GM13977 (cell line): ENCODE data around the gene METAP2.

Experiments used
- DNase-seq: peaks from one replicate; pipeline ENCODE4 v3.0.0; 2012; ENCODE audit warnings: low spot score
- in situ Hi-C: fragments of 300-500 bp; cut with MboI; formaldehyde crosslinking; loops from one replicate; pipeline ENCODE4 v1.12.0; 2022; ENCODE audit warnings: low sequenced_read_pairs, low pct_unique_long_range_greater_than_20kb, mixed read lengths, inconsistent platforms; ENCODE audit not compliant: unreplicated experiment
- TF ChIP-seq, protein P1 (sequence below): IDR thresholded peaks from 2 replicates; pipeline ENCODE4 v1.5.1; 2012; ENCODE audit warnings: mild to moderate bottlenecking, control low read depth; ENCODE audit not compliant: insufficient read depth; ENCODE audit errors: extremely low read depth, missing control alignments

Gene METAP2

DNA sequence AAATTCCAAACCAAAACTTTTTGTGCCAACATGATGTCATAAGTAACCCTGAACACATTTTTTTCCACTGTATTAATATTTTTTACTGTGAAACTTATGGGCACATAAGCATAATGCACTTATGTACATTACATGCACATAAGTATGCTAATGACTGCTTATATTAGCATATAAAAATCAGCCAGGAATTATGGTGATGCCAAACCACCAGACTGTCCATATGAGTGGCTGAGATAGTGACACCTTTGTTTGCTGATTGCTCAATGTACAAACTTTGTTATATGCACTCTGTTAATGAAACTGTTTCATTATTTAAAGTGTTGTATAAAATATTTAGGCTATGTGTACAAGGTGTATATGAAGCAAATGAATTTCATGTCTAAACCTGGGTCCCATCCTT, 45.0 kb downstream of the METAP2 start:
- TF ChIP-seq, protein P1, sequence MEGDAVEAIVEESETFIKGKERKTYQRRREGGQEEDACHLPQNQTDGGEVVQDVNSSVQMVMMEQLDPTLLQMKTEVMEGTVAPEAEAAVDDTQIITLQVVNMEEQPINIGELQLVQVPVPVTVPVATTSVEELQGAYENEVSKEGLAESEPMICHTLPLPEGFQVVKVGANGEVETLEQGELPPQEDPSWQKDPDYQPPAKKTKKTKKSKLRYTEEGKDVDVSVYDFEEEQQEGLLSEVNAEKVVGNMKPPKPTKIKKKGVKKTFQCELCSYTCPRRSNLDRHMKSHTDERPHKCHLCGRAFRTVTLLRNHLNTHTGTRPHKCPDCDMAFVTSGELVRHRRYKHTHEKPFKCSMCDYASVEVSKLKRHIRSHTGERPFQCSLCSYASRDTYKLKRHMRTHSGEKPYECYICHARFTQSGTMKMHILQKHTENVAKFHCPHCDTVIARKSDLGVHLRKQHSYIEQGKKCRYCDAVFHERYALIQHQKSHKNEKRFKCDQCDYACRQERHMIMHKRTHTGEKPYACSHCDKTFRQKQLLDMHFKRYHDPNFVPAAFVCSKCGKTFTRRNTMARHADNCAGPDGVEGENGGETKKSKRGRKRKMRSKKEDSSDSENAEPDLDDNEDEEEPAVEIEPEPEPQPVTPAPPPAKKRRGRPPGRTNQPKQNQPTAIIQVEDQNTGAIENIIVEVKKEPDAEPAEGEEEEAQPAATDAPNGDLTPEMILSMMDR = no peak
- in situ Hi-C loops = loop anchor here (25.0 kb wide), 1 partner anchor 407 kb away; no protein-coding TSS in a partner anchor
- no peak for DNase-seq

DNA sequence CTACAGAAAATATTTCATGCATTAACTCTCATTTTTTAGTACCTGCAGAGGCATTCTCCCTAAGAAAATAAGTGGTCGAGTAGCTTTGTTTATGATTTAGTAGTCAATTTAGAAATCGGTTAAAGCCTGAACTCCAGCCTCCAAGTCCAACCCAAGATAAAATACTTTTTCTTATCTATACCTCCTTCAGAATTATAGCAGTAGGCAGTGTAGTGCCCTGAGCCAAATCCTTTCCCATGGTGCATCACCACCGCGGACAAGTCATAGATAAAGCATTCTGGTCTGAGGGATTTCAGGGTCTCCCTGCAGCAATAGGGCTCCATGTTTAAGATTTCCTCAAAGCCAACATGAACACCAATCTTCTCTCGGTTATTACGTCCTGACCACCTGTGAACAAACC, 46.9 kb downstream of the METAP2 start:
- in situ Hi-C loops = loop anchor here (25.0 kb wide), 1 partner anchor 409 kb away; no protein-coding TSS in a partner anchor
- no peak for DNase-seq
- TF ChIP-seq, protein P1 = no peak

DNA sequence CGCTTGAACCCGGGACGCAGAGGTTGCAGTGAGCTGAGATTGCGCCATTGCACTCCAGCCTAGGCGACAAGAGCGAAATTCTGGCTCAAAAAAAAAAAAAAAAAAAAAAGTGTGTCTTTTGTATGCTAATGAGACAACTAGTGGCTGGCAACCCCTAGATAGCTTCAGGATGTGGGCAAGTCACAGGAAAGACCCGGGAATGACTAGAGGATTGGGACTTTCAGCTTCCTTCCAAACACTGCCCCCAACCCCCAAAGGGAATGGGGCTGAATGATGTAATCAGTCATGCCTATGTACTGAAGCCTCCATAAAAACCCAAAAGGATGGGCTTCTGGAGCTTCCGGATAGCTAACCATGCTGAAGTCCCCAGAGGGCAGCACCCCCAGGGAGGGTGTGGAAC, 48.7 kb downstream of the METAP2 start:
- DNase-seq = no peak
- in situ Hi-C loops = loop anchor here (25.0 kb wide), 1 partner anchor 410 kb away; no protein-coding TSS in a partner anchor
- TF ChIP-seq, protein P1 = no peak

DNA sequence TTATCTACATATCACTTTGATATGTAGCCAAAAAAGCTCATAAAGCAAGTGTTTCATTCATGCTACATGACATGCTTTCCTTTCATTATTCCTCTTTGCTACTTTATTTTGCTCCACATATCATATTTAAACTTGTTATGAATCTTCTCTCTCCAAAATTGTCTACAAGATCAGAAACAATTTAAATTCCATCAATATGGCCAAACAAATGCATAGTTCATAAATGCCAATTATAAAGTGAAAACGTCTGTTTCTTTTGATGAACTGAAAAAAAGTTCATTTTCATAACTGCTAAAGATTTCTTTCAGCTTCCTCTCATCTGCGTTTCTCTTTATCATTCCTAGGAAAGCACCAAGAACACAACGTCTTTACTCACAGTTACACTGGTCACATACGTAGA, 54.5 kb downstream of the METAP2 start:
- in situ Hi-C loops = no loop called here
- TF ChIP-seq, protein P1 = no peak
- DNase-seq = no peak

DNA sequence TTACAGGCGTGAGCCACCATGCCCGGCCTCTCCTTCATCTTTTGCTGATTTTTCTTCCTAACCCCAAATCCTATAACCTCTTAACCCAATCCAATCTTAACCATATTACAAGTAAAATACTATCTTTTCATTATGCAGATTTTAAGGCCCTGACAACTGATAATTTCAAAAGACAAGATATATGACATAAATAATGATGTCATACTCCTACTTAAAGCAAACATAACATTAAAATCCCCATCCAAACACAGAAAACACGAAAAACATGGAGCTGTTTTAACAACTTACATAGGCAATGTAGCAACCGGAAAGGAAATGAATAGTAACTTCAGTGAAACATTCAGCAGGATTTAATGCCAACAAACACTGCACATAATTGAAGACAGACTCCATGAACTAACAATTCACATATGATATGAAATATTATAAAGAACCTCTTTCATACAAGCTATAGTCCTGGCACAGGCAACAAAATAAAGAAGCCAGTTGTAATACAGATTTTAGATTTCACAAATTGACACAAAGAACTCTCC, 55.8 kb downstream of the METAP2 start:
- no peak for DNase-seq
- in situ Hi-C loops = no loop called here

DNA sequence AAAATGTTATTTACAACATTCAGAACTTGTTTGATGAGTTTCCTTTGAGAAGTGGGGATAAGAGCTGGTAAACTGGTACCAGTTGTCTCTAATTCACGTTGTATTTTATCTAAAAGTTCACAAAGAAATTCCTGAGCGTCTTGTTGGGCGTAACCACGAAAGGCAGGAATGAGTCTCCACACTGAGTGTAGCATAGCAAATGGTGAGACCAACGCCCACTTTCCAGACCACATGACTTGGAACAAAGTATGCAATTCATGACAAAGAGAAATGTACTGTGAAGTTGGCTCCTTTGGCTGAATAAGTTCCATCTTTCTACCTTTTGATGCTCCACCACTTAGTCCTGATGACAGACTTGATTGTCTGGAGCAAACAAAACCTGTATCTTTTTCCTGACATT, 58.9 kb downstream of the METAP2 start:
- TF ChIP-seq, protein P1 = no peak
- in situ Hi-C loops = no loop called here
- DNase-seq = no peak

More for the DNA sequence above, 55.8 kb downstream of the METAP2 start:
- TF ChIP-seq, protein P1 = no peak

DNA sequence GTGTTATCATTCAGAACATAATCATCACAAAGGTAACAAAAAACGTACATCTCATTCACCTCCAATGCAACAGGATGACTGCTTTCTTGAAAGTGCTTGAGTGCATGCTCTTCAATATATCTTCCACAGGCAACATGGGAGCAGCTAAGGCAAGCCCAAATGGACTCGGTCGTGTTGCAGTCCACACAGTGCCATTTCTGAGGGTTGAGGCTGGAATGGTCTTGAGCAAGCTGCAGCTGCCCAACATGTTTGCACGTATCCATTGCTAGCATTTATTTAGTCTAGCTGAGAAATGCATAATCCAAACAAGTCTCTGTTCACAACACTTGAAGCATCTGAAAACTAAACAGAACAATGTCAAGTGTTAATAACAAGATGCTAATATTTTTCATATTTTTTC, 60.0 kb downstream of the METAP2 start:
- no peak for DNase-seq
- TF ChIP-seq, protein P1 = no peak
- in situ Hi-C loops = no loop called here
